HG03442 (cell line): ENCODE measurements around the gene MND1.
"Not testable (repeated sequence)": the region's sequence is repeated elsewhere in the genome, so short reads cannot be mapped to it uniquely, and the experiment has no call there.

Experiments used
- ATAC-seq: cut with Tn5 transposase; IDR thresholded peaks from one replicate; pipeline ENCODE4 v1.9.1; 2021; ENCODE audit warnings: mild to moderate bottlenecking, moderate library complexity; ENCODE audit not compliant: unreplicated experiment

Gene MND1

DNA sequence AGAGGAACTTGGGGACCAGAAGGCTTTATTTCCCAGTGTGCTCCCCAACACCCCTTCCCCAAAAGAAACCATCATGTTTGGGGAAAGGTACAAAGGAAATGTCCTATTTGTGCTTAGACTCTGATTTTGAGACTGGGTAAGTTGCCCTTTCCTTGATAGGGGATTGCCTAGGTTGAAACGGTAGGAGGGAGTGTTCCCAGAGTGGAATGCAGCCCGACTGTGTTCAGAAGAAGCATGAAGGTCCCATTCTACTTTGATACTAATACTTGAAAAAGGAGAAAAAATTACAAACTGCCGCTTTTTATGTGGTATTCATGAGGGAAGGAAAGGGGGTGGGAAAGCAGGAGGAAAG, 89.2 kb downstream of the MND1 start:
- no peak for ATAC-seq

DNA sequence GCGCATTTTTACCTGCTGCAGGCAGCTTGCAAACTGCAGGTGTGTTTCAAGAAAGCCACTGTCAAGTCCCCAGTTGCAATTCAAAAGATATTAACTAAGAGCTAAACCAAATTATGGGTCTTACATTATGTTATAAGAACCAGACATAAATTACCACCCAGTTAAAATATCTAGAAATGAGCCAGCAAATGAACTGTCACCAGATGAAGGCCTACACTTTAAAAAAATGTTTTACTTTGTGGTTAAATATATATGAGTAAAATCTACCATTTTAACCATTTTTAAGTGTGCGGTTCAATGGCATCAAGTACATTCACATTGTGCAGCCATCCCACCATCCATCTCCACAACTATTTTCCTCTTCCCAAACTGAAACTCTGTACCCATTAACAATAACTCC, 89.7 kb downstream of the MND1 start:
- no peak for ATAC-seq

DNA sequence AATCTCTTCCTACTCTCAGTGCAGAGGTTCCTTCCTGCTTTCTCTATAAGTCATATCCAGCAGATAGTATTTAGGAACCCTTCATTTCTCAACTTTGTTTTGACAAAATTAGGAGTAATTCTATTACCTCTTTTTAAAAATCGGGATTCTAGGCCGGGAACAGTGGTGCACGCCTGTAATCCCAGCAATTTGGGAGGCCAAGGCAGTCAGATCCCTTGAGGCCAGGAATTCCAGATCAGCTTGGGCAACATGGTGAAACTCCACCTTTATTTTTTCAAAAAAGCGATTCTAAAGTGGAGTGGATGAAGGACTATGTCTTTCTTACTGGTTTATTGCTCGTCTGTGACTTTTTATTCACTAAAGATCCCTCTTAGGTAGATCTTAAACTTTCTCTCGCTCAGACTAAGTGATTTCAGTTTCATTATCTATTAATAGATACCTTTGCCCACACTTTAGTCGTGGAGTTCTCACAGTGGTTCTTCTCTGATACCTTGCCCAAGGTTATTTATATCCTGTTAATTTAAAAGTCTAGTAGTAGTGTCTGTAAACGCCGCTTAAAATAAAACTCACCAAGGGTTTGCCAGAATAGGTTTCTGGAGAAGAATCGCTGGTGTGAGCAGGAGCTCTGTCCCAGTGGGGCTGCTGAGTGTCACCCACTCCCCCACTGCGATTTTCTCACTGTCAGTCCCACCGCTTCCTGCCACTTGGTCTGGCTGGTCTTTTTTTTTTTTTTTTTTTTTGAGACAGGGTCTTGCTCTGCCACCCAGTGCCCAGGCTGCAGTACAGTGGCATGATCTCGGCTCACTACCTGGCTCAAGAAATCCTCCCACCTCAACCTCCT, 94.6 kb downstream of the MND1 start:
- peak; percentile 62 for ATAC-seq

DNA sequence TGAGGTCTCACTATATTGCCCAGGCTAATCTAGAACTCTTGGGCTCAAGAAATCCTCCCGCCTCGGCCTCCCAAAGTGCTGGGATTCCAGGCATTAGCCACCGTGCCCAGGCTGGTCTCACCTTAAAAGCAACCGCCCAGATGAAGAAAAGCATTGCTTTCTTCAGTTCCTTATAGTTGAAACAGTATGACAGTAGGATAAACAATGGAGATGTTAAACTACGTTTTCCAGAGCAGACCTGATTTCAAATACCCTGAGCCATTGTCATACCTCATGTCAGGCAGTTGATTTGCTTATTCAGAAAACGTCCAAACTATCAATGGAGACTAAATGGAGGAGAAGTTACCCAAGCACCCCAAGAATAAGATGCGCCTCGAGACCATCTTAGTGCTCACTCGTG, 95.3 kb downstream of the MND1 start:
- ATAC-seq: peak; percentile 7

DNA sequence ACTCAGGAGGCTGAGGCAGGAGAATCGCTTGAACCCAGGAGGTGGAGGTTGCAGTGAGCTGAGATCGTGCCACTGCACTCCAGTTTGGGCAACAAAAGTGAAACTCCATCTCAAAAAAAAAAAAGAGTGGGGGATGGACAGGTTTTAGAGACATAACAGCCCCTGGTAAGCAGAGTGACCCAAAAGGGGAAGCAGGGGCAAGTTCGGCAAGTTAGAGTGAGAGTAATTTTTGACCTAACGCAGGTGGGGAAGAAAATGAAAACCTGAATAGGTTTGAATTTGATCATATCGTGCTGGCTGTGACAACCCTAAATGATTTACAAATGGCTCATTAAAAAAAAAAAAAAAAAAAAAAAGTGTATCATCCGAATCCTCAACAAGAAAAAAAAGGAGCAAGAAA, 96.0 kb downstream of the MND1 start:
- ATAC-seq: no peak

DNA sequence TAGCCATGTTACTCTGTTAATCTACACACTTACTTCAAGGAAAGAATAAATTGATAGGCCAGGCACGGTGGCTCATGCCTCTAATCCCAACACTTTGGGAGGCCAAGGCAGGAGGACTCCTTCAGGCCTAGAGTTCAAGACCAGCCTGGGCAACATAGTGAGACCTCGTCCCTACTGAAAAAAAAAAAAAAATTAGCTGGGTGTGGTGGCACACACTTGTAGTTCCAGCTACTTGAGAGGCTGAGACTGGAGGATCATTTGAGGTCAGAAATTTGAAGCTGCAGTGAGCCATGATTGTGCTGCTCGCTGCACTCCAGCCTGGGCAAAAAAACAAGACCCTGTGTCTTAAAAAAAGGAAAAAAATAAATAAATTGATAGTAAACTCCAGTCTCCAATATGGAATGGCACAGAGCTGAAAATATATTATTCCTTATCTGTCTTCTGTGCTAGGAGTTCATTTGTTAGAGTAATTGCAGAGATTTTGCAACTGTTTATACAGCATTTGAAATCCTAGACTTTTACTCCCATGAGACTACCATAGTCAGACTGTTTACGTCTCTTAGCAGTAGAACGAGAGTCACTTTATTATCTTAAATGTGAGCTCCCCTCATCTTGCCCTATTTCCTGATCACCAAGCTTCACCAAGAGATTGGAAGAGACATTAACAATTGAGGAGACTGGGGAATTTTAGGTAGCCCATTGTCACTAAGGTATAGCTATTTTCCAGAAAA, 102.9 kb downstream of the MND1 start:
- no peak for ATAC-seq

DNA sequence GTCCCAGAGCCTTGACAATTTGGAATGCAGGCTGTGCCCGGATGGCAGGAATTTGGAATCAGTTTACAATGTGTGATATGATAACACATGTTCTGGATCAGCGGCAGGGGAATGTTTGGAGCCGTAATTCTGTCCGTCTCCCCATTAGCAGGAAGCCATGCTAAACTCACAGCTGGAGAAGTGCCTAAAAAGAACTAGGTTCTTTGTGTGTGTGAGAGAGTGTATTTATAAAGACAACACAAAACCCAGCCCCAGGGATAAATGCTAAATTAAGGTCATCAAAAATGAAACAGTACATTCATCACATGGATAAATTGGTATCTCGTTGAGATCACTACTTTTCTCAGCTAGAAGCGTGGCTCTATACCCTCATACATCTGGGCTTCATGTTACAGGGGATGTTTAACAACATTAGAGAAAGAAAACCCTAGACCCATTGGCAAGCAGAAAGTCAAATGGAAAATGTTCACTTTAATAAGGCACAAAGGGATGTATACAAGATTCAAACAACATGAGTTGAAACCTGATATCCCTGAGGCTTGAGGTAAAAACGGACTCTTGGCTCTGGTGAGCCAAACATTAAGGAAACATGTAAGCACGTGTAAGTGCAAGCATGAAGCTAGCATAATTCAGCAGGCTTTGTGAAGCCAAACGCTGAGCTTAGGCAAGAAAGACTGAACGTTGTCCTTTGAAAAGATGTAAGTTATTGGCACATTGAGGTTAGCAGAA, 103.7 kb downstream of the MND1 start:
- no peak for ATAC-seq

DNA sequence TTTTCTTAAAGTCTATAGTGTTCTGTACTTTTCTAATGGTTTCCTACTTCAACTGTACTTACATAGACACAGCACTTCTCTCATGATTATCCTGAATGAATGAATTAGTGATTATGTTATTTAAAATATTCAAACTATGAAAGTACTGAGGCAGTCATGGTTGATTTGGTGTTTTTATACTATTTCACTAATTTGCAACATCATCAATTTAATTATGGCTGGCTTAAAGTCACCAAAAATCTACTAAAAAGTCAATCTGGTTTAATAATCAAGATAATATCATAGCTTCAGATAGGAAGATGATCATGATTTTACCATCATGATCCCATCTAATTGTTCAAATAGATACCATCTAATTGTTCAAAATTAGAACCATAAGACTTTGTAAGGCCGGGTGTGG, 104.8 kb downstream of the MND1 start:
- ATAC-seq: no peak

DNA sequence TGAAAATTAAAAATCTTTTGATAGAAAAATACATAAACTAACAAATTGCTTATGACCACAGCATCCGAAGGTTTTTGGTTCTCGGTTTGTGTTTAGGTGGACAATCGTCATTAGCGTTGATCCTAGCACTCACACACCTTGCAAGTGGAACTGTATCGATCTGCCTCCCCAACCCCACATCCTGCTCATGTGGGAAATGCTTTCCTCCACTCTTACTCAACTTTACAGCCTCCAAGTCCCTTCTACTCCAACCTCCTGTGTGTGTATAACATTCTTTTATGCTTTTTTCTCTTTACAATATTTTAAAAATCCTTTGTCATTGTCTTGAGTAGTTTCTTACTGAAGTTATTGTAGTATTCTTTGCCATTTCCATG, 106.0 kb downstream of the MND1 start:
- peak; percentile 41 for ATAC-seq

DNA sequence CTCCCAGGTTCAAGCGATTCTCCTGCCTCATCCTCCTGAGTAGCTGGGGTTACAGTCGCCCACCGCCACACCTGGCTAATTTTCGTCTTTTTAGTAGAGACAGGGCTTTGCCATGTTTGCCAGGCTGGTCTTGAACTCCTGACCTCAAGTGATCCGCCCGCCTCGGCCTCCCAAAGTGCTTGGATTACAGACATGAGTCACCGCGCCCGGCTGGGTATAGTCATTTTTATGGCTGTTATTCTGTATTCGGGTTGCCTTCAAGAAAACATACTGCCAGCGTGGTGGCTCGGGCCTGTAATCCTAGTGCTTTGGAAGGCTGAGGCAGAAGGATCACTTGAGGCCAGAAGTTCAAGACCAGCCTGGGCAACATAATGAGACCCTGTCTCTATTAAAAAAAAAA, 106.7 kb downstream of the MND1 start:
- not testable (repeated sequence) for ATAC-seq

DNA sequence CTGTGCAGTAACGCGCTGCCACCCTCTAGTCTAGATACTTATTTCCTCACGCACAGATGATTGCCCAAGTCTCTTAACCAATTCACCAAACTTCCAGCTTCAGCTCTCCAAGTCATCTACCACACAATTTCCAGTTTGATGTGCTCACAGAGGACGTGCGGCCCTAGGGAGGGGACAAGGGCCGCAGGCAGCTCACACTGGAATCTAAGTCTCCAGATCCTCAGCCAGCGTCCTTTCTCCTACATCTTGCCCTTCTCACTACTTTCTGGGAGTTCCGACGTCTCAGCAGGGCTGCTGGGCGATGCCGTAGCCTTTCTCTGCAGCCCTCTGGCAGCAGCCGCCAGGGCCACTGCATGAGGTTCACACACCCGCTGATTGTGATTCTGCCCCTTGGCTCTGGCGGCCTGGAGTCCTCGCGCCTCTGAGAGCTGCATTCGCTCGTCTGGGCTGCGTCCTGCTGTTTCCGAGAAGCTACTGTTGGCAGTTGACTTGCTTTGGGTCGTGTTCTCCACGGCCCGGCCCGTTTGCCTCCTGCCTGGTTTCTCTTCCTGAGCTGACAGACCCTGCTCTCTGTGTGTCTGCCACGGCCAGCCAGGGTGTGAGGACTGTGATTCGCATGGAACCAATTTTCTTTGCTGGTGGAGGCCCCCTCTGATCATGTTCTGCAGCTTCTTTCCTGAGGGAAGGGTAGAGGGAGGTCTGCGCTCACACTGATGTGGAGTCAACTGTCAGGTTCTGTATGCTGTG, 107.6 kb downstream of the MND1 start:
- ATAC-seq: no peak

DNA sequence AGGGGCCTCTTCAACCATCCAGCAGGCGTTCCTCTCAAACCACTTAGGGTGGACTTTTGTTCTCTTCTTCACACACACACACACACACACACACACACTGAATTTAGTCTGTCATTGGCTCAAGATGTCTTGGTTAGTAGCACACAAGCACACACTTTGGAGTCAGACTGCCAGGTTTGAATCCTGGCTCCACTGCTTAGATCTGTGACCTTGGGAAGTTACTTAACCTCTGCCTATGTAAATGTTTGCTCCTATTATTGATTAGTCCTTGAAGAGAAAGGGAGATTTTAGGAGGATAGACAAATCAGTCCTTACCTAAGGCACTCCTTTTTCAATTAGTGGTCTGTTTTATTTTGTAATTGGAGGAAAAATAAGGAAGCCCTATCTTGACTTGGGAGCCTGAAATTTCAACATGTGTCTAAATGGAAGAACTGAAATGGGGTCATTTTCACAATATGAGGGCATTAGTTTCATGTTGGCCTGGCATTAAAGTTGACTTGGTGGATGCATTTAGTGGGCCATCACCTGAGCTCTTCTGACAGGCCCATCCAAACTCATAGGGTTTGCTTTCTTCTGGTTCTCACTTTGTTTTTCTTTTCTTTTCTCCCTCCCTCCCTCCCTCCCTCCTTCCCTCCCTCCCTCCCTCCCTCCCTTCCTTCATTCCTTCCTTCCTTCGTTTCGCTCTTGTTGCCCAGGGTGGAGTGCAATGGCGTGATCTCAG, 108.3 kb downstream of the MND1 start:
- no peak for ATAC-seq

DNA sequence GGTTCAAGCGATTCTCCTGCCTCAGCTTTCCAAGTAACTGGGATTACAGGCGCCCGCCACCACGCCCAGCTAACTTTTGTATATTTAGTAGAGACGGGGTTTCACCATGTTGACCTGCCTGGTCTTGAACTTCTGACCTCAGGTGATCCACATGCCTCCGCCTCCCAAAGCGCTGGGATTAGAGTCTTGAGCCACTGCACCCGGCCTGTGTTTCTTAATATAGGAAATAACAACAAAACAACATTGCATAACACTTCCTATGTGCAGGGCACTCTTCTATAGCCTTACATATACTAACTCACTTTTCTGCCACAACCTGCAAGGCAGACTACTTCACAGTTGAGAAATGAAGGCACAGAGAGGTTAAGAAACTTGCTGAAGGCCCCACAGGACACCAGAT, 108.9 kb downstream of the MND1 start:
- ATAC-seq: no peak

DNA sequence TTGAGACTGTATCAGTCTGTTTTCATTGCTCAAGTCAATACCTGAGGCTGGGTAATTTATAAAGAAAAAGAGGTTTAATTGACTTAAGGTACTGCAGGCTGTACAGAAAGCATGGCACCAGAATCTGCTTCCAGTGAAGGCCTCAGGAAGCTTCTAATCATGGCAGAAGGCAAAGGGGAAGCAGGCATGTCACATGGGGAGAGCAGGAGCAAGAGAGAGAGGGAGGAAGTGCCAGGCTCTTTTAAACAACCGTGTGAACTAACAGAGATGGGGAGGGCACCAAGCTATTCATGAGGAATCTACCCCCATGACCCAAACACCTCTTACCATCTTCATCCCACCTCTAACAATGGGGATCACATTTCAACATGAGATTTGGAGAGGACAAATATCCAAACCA, 114.5 kb downstream of the MND1 start:
- no peak for ATAC-seq

DNA sequence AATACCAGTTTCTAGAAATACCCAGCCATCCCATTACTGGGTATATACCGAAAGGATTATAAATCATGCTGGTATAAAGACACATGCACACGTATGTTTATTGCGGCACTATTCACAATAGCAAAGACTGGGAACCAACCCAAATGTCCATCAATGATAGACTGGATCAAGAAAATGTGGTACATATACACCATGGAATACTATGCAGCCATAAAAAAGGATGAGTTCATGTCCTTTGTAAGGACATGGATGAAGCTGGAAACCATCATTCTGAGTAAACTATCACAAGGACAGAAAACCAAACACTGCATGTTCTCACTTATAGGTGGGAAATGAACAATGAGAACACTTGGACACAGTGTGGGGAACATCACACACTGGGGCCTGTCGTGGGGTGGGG, 117.1 kb downstream of the MND1 start:
- ATAC-seq: not testable (repeated sequence)

DNA sequence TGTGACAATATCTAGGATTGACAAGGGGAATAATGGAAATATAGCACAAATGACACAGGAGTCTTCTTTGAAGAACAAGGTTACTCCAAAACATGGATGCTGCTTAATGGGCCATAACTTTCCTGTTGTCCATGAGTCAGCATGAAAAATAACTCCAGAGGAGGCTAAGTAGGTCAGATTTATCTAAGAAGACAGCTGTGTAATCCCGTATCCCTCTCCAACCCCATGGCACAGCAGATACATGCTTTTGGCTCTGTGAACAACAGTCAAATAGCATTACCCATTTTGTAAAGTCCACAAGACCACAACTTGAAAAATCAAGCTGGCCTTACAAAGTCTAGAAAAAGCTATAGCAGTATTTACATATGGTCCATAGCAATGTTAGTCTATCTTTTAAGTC, 119.6 kb downstream of the MND1 start:
- no peak for ATAC-seq
